Chondrocyte (in vitro differentiated cells): ENCODE measurements around the gene LRMDA. TPM values are rescaled to one million over a fixed set of nuclear protein-coding genes. Genes with fewer than 3 reads are reported as not detected.

Experiments
- DNase-seq: peaks from one replicate; pipeline ENCODE4 v3.0.0; 2021; ENCODE audit warnings: mixed read lengths, low spot score
- H3K27ac Mint-ChIP-seq: one replicate; pipeline ENCODE4 v1.8.0; 2021; ENCODE audit warnings: mild to moderate bottlenecking, moderate library complexity, mixed read lengths; ENCODE audit not compliant: unreplicated experiment
- H3K27me3 Mint-ChIP-seq: 2 replicates; pipeline ENCODE4 v1.8.0; 2021; ENCODE audit warnings: low read depth, mixed read lengths
- H3K36me3 Mint-ChIP-seq: 2 replicates; pipeline ENCODE4 v1.8.0; 2021; ENCODE audit warnings: low read depth, mixed read lengths
- H3K4me1 Mint-ChIP-seq: 2 replicates; pipeline ENCODE4 v1.8.0; 2021; ENCODE audit warnings: low read depth, mild to moderate bottlenecking, mixed read lengths
- H3K4me3 Mint-ChIP-seq: one replicate; pipeline ENCODE4 v1.8.0; 2021; ENCODE audit warnings: mild to moderate bottlenecking, moderate library complexity, mixed read lengths; ENCODE audit not compliant: unreplicated experiment
- H3K9me3 Mint-ChIP-seq: 2 replicates; pipeline ENCODE4 v1.8.0; 2021; ENCODE audit warnings: low read depth, mixed read lengths
- total RNA-seq: library from RNA; stranded (reverse); gene quantifications from 3 replicates; pipeline ENCODE4 v1.2.1, GENCODE V29; 2021
- TF ChIP-seq, protein P1 (sequence below): fragments of 200-600 bp; sonication (generic); IDR thresholded peaks from 2 replicates; pipeline ENCODE4 v1.5.0; 2021; ENCODE audit warnings: antibody characterized with exemption, mild to moderate bottlenecking, moderate library complexity

Gene LRMDA
- total RNA-seq, 1 donor from 2014 or later: 2.8 TPM

DNA sequence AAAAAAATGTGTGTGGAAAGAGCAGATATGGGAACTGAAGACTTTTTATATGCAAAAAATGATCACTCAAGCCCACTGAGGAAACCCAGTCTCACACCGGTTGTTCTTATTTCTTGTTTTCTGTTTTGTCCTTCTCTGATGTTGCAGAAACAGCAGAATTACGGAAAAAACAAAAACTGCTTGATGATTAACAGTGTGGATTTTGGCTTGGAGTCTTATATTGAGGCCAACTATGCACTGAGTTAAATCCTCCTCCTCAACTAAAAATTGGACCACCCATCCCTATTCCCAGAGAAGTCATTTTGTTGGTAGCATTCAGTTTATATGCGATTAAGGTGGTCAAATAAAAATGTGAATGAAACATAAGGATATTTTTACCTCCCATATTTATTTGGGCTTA, 246.1 kb downstream of the LRMDA start:
- H3K36me3 Mint-ChIP-seq: no peaks in the 10 kb centered on the region
- no peak overlapping the region for H3K4me3 Mint-ChIP-seq
- no peak for DNase-seq
- no peaks in the 10 kb centered on the region for H3K9me3 Mint-ChIP-seq
- TF ChIP-seq, protein P1, sequence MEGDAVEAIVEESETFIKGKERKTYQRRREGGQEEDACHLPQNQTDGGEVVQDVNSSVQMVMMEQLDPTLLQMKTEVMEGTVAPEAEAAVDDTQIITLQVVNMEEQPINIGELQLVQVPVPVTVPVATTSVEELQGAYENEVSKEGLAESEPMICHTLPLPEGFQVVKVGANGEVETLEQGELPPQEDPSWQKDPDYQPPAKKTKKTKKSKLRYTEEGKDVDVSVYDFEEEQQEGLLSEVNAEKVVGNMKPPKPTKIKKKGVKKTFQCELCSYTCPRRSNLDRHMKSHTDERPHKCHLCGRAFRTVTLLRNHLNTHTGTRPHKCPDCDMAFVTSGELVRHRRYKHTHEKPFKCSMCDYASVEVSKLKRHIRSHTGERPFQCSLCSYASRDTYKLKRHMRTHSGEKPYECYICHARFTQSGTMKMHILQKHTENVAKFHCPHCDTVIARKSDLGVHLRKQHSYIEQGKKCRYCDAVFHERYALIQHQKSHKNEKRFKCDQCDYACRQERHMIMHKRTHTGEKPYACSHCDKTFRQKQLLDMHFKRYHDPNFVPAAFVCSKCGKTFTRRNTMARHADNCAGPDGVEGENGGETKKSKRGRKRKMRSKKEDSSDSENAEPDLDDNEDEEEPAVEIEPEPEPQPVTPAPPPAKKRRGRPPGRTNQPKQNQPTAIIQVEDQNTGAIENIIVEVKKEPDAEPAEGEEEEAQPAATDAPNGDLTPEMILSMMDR: no peak
- H3K4me1 Mint-ChIP-seq: no peaks in the 10 kb centered on the region
- peaks cover 30% of the 10 kb centered on the region for H3K27me3 Mint-ChIP-seq
- no peak overlapping the region for H3K27ac Mint-ChIP-seq

DNA sequence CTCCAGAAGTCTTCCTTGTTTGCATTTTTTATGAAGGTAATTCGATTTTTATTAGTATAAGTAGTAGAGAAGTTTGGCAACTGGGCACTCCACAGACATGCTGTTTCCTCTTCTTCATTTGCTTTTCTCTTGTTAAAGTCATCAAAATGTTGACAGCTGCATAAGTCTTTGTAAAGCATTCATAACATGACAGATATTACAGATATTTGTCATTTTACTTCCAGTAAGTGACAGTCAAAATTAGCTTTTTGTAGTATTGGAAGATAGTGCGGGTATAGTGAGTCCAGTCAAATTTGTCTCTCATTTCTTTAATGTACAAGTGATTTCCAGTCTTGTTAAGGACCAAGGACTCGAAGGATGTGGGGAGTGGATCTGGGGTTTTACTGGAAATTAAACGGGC, 247.1 kb downstream of the LRMDA start:
- Mint-ChIP-seq H3K4me3 (no peak overlapping the region), H3K36me3 (no peaks in the 10 kb centered on the region), H3K4me1 (no peaks in the 10 kb centered on the region), H3K9me3 (no peaks in the 10 kb centered on the region), H3K27me3 (peaks cover 30% of the 10 kb centered on the region), H3K27ac (no peak overlapping the region)
- TF ChIP-seq, protein P1: no peak
- DNase-seq: no peak

- H3K4me1 Mint-ChIP-seq: no peaks in the 10 kb centered on the region
- peaks cover 27% of the 10 kb centered on the region for H3K27me3 Mint-ChIP-seq
- no peak overlapping the region for H3K27ac Mint-ChIP-seq
- TF ChIP-seq, protein P1: no peak
- no peaks in the 10 kb centered on the region for H3K36me3 Mint-ChIP-seq
- no peak for DNase-seq
- no peak overlapping the region for H3K4me3 Mint-ChIP-seq
- no peaks in the 10 kb centered on the region for H3K9me3 Mint-ChIP-seq
These were observed 248.1 kb downstream of the LRMDA start for GRCh38 chr10:75679536-75679935.

DNA sequence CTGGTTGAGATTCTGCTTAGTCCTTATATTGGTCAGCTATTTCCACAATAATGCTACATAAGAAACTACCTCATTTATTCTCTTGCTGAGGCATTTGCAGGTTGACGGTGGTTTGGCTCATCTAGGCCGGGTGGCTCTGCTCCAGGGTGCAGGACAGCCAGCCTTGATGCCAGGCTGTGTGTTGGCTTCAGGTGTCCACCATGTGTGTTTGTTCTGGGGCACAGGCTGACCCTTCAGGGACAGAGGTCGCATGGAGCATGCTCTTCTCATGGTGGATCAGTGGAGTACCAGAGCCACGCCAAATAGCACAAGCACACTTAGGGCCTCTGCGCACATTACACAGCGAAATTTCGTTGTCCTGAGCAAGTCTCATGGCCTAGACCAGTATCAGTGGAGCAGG, 249.9 kb downstream of the LRMDA start:
- TF ChIP-seq, protein P1: no peak

GRCh38 chr10:75682649-75683557, 251.5 kb downstream of the LRMDA start:
- H3K36me3 Mint-ChIP-seq: peaks cover 3% of the 10 kb centered on the region
- no peak for DNase-seq
- H3K27ac Mint-ChIP-seq: no peak overlapping the region
- H3K4me3 Mint-ChIP-seq: no peak overlapping the region
- no peaks in the 10 kb centered on the region for H3K4me1 Mint-ChIP-seq
- H3K9me3 Mint-ChIP-seq: peaks cover 10% of the 10 kb centered on the region
- TF ChIP-seq, protein P1: no peak
- H3K27me3 Mint-ChIP-seq: peaks cover 12% of the 10 kb centered on the region

More for the DNA sequence above, 249.9 kb downstream of the LRMDA start:
- Mint-ChIP-seq H3K9me3 (no peaks in the 10 kb centered on the region), H3K27ac (no peak overlapping the region), H3K4me3 (no peak overlapping the region), H3K4me1 (no peaks in the 10 kb centered on the region), H3K27me3 (peaks cover 14% of the 10 kb centered on the region), H3K36me3 (no peaks in the 10 kb centered on the region)
- DNase-seq: no peak
